Dedifferentiated amniotic fluid mesenchymal stem cell (primary cell): ENCODE data around the gene THEMIS.
"Not testable (repeated sequence)": the region's sequence is repeated elsewhere in the genome, so short reads cannot be mapped to it uniquely, and the experiment has no call there.

ENCODE experiments used
- DNase-seq: peaks from one replicate; pipeline ENCODE4 v3.0.0-alpha.2; 2016; ENCODE audit errors: extremely low spot score

Gene THEMIS

GRCh38 chr6:127900935-127901334, at the start of gene THEMIS:
THEMIS (minus strand) TSS chr6:127901058; CDS start chr6:127900932, 126 bp downstream.
- no peak for DNase-seq

- DNase-seq, result no peak
These were observed 48.4 kb upstream of the THEMIS start for GRCh38 chr6:127949251-127949650.

GRCh38 chr6:127946388-127946787, 45.5 kb upstream of the THEMIS start:
- no peak for DNase-seq

GRCh38 chr6:127945434-127946097, 44.7 kb upstream of the THEMIS start:
- no peak for DNase-seq

GRCh38 chr6:127941228-127941627, 40.4 kb upstream of the THEMIS start:
- DNase-seq, result no peak

- peak; percentile 23 for DNase-seq
These were observed 38.7 kb upstream of the THEMIS start for GRCh38 chr6:127939442-127940066.

GRCh38 chr6:127938701-127939100, 37.8 kb upstream of the THEMIS start:
- peak; percentile 76 for DNase-seq

GRCh38 chr6:127937747-127938146, 36.9 kb upstream of the THEMIS start:
- no peak for DNase-seq

- no peak for DNase-seq
These were observed 36.2 kb upstream of the THEMIS start for GRCh38 chr6:127937102-127937501.

- DNase-seq, result peak; percentile 20
These were observed 34.1 kb upstream of the THEMIS start for GRCh38 chr6:127934956-127935355.

- no peak for DNase-seq
These were observed 33.3 kb upstream of the THEMIS start for GRCh38 chr6:127933852-127934840.

- DNase-seq, result no peak
These were observed 32.3 kb upstream of the THEMIS start for GRCh38 chr6:127933137-127933536.

GRCh38 chr6:127932708-127933107, 31.9 kb upstream of the THEMIS start:
- no peak for DNase-seq

- not testable (repeated sequence) for DNase-seq
These were observed 25.6 kb upstream of the THEMIS start for GRCh38 chr6:127926441-127926840.

GRCh38 chr6:127924440-127924839, 23.6 kb upstream of the THEMIS start:
- no peak for DNase-seq

- DNase-seq, result no peak
These were observed 23.2 kb upstream of the THEMIS start for GRCh38 chr6:127924031-127924430.

GRCh38 chr6:127923135-127923534, 22.3 kb upstream of the THEMIS start:
- no peak for DNase-seq

GRCh38 chr6:127921982-127922381, 21.1 kb upstream of the THEMIS start:
- no peak for DNase-seq

- no peak for DNase-seq
These were observed 19.9 kb upstream of the THEMIS start for GRCh38 chr6:127920804-127921203.

GRCh38 chr6:127918506-127919427, 17.9 kb upstream of the THEMIS start:
- no peak for DNase-seq

- no peak for DNase-seq
These were observed 16.9 kb upstream of the THEMIS start for GRCh38 chr6:127917766-127918165.
